Adrenal gland (tissue), 12 donors: ENCODE results near the gene FSTL5. TPM values are rescaled to one million over a fixed set of nuclear protein-coding genes. Genes with fewer than 3 reads are reported as not detected.

ENCODE experiments used
- DNase-seq, 7 donors: peaks; one replicate each; pipeline ENCODE4 v3.0.0-alpha.2; 2019 to 2020
- H3K27ac ChIP-seq, 5 donors: fragments of 200-600 bp; sonication (generic) in 4 of 5; 1 replicate in 3 of 5; 2 replicates in 2 of 5; pipeline versions ENCODE4 v1.5.1 to v1.8.0; 2016 to 2020; ENCODE audit warnings: mild to moderate bottlenecking in 1 of 5
- H3K27me3 ChIP-seq: fragments of 200-600 bp; 2 replicates; pipeline ENCODE4 v1.8.0; 2021
- H3K36me3 ChIP-seq, 2 donors: fragments of 200-600 bp; replicated peaks in 1 of 2; 1 replicate in 1 of 2; 2 replicates in 1 of 2; pipeline versions ENCODE4 v1.5.1 to v1.8.0; 2018 to 2022
- H3K4me1 ChIP-seq, 2 donors: fragments of 200-600 bp; replicated peaks in 1 of 2; 1 replicate in 1 of 2; 2 replicates in 1 of 2; pipeline versions ENCODE4 v1.5.1 to v1.8.0; 2018 to 2021
- H3K4me3 ChIP-seq, 4 donors: fragments of 200-600 bp; sonication (generic) in 3 of 4; one replicate each; pipeline ENCODE4 v1.5.1; 2016 to 2018
- H3K9me3 ChIP-seq, 3 donors: fragments of 200-600 bp; sonication (generic) in 1 of 3; replicated peaks in 1 of 3; 1 replicate in 2 of 3; 2 replicates in 1 of 3; pipeline versions ENCODE4 v1.5.1 to v1.8.0; 2016 to 2021
- POLR2A ChIP-seq, 2 donors: fragments of 450-650 bp; IDR thresholded peaks; one replicate each; pipeline ENCODE4 v1.6.1; 2017; ENCODE audit warnings: antibody characterized with exemption in 2 of 2, mild to moderate bottlenecking in 2 of 2, moderate library complexity in 1 of 2
- WGBS, 4 donors: extraction: QIAGEN DNeasy Blood & Tissue Kit in 2 of 4; methylation state at CpG; one replicate each; pipeline versions ENCODE4 v1.1.5 to v1.1.7; 2013 to 2017; 5-methylcytosine and 5-hydroxymethylcytosine counted together
- intact Hi-C, 2 donors: fragments of 100-400 bp; cut with DNase I; formaldehyde crosslinking; loops; one replicate each; pipeline versions ENCODE4 v1.14.1 to v1.15.0; 2022 to 2023
- polyA plus RNA-seq, 3 donors: library from polyadenylated mRNA; stranded (reverse); fragments of 200-250 nt in 2 of 3; fragments of 350-450 nt in 1 of 3; fragmentation: Illumina TruSeq in 1 of 3; extraction: RNeasy Lipid Tissue Mini Kit (QIAGEN cat#74804) in 1 of 3; gene quantifications; one replicate each; pipeline ENCODE4 v1.2.3, GENCODE V29; 2013 to 2014
- total RNA-seq, 9 donors: library from RNA; depleted of rRNA in 4 of 9; stranded (reverse); fragments of >200 nt in 4 of 9; fragments of 120-200 nt in 1 of 9; fragmentation: NEBNext Ultra II Directional in 1 of 9; extraction: Animal tissue kit (Norgen Biotek cat#: 25700) in 1 of 9; gene quantifications; one replicate each; pipeline versions ENCODE4 v1.1.0 to v1.2.4, GENCODE V29; 2013 to 2023
- TF ChIP-seq, protein P1 (sequence below), 6 experiments: fragments of 450-650 bp in 4 of 6; fragments of 200-600 bp in 2 of 6; sonication (generic) in 1 of 6; IDR thresholded peaks; 1 replicate in 5 of 6; 2 replicates in 1 of 6; pipeline versions ENCODE4 v1.5.1 to v1.8.0; 2016 to 2021; ENCODE audit warnings: antibody characterized with exemption in 6 of 6, mild to moderate bottlenecking in 2 of 6, moderate library complexity in 1 of 6
- donor health status: healthy with polysubstance abuse.
- donor health status: Bipolar disorder and iron deficiency.
- donor health status: DM: yes; HTN: yes; CAD: no.
- donor health status: DM: no; HTN: no; CAD: no.
- donor health status: DM: no; HTN: no; CAD: no.
- donor health status: DM: yes; HTN: yes; CAD: no.

FSTL5 gene
- total and polyA plus RNA-seq, 12 donors, result 0.10 to 7.7 (median 0.64) TPM; not detected in 3

DNA sequence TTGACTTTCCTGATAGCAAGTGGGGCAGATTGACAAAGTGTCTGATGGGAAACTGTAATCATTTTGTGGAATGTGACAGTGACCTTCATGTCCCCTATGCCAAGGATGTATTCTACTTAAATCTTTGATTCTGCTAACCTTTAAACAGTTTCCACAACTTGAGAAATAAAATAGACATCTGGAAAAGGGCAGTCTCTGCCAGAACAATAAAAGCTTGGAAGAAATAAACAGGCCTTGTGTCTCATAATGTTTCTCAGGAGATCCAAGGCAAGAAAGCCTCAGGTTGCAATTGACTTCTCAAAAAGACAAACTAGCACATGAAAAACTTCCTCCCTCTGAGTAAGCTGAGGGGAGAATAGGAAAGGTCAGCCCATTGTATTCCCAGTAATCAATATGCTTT, 174.9 kb downstream of the FSTL5 start:
- no peak for DNase-seq
- H3K27me3 ChIP-seq, result no peaks in the 10 kb centered on the region
- H3K27ac ChIP-seq, result no peak overlapping the region
- H3K9me3 ChIP-seq, result no peaks in the 10 kb centered on the region
- TF ChIP-seq POLR2A (IDR thresholded peaks at IDR 0.05), result no peak
- TF ChIP-seq, protein P1, sequence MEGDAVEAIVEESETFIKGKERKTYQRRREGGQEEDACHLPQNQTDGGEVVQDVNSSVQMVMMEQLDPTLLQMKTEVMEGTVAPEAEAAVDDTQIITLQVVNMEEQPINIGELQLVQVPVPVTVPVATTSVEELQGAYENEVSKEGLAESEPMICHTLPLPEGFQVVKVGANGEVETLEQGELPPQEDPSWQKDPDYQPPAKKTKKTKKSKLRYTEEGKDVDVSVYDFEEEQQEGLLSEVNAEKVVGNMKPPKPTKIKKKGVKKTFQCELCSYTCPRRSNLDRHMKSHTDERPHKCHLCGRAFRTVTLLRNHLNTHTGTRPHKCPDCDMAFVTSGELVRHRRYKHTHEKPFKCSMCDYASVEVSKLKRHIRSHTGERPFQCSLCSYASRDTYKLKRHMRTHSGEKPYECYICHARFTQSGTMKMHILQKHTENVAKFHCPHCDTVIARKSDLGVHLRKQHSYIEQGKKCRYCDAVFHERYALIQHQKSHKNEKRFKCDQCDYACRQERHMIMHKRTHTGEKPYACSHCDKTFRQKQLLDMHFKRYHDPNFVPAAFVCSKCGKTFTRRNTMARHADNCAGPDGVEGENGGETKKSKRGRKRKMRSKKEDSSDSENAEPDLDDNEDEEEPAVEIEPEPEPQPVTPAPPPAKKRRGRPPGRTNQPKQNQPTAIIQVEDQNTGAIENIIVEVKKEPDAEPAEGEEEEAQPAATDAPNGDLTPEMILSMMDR (IDR thresholded peaks at IDR 0.05), result no peak
- no peaks in the 10 kb centered on the region for H3K36me3 ChIP-seq
- intact Hi-C loops, result no loop called here
- no peaks in the 10 kb centered on the region for H3K4me1 ChIP-seq
- no peak overlapping the region for H3K4me3 ChIP-seq

DNA sequence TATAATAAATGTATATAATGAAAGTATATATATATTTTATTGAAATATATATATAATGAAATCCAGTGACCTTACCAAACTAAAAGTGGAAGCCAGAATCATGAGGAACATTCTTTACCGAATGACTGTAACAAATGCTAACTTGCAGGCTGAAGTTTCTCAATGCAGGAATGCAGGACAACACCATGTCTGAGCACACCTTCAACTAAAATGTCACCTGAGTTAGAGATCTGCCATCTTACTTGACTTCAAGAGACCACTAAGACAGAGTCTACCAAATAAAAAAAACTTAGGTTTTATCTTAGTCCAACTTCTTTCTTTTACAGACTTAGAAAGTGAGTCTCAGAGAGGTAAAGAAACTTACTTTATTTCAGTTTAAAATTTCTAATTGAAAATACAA, 176.2 kb downstream of the FSTL5 start:
- Histone ChIP-seq H3K27ac (no peak overlapping the region), H3K4me1 (no peaks in the 10 kb centered on the region), H3K27me3 (no peaks in the 10 kb centered on the region), H3K4me3 (no peak overlapping the region), H3K9me3 (no peaks in the 10 kb centered on the region), H3K36me3 (no peaks in the 10 kb centered on the region)
- no peak for TF ChIP-seq POLR2A (IDR thresholded peaks at IDR 0.05)
- TF ChIP-seq, protein P1 (IDR thresholded peaks at IDR 0.05), result no peak
- no peak for DNase-seq
- 72 to 86% (median 78%) methylated on average over 1 of the region's 1 CpG for WGBS, 4 donors
- intact Hi-C loops, result no loop called here

DNA sequence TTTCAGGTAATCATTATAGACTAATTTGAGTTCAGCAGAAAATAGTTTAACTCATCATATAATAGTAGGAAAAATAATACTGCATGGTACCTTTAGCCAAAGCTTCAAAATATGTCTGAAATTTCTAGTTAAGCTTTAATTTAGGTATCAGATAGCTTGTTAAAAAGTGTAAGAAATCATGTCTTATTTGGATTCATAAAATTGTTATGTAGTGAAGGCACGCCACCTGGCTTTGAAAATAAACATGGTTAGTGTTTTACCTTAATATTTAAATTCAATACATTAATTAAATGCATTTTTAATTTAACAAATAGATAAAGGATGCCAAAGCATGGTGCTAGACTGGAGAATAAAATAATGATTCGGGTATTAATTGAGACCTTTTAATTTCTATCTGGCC, 211.4 kb downstream of the FSTL5 start:
- H3K4me1 ChIP-seq, result no peaks in the 10 kb centered on the region
- H3K4me3 ChIP-seq, result no peak overlapping the region
- no peaks in the 10 kb centered on the region for H3K36me3 ChIP-seq
- H3K27ac ChIP-seq, result no peak overlapping the region
- WGBS, 4 donors, result 36 to 65% (median 47%) methylated on average over 2 of the region's 2 CpGs
- no peak for DNase-seq
- intact Hi-C loops, result no loop called here
- TF ChIP-seq POLR2A (IDR thresholded peaks at IDR 0.05), result no peak
- TF ChIP-seq, protein P1 (IDR thresholded peaks at IDR 0.05), result no peak
- H3K9me3 ChIP-seq, result peaks cover 0 to 8% (median 0%) of the 10 kb centered on the region in 3 donors
- no peaks in the 10 kb centered on the region for H3K27me3 ChIP-seq

DNA sequence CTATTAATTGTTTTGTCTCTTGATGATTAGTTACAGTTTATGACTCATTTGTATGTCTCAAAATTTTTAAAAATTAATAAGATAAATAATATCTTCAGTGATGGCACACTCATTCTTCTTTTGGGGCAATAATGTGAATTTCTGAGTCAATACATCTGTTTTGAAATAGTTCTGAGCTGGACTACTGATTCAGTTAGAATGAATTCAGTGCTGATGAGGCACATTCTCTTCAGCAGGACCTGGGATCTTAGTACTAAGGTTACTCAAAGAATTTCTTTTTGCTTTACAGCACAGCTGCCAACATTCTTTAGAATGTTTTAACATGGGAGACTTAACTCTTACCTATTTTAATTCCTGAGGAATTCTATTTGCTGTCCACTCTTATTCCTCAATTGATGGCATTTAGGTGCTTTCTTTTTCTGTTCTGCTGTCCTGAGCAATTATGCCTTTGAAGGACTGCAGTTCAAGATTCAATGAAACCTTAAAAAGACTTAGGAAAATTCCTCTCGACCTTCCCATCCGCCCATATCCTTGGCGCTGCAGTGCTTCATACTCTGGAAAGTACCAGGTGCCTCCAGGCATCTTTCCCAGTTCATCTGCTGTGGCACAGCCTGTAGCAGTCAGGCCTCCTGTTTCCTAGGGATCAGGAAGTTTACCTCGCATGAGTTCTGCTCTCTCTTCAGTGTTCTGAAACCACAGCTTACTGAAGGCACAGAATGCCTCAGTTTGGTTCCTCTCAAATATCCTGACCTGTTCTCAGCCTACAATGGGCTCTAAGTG, 213.7 kb downstream of the FSTL5 start:
- no peak for DNase-seq
- TF ChIP-seq, protein P1 (IDR thresholded peaks at IDR 0.05), result no peak
- TF ChIP-seq POLR2A (IDR thresholded peaks at IDR 0.05), result no peak
- Histone ChIP-seq H3K4me3 (no peak overlapping the region), H3K4me1 (no peaks in the 10 kb centered on the region), H3K27me3 (no peaks in the 10 kb centered on the region), H3K27ac (no peak overlapping the region), H3K36me3 (no peaks in the 10 kb centered on the region), H3K9me3 (peaks cover 0 to 8% (median 0%) of the 10 kb centered on the region in 3 donors)
- intact Hi-C loops, result no loop called here
- WGBS, 4 donors, result 67 to 77% (median 73%) methylated on average over 4 of the region's 4 CpGs
